KMS-11 (cell line): ENCODE data around the gene NOLC1.
A peak's percentile ranks its signal among the peaks of the same experiment; 100 is the strongest.

ENCODE experiments used
- H2AFZ ChIP-seq: fragments of 200-600 bp; sonication (generic); 2 replicates; pipeline ENCODE4 v1.6.1; 2016; ENCODE audit warnings: antibody characterized with exemption, mixed run types, low read depth
- H3K27ac ChIP-seq: fragments of 200-600 bp; sonication (generic); 2 replicates; pipeline ENCODE4 v1.6.1; 2016; ENCODE audit warnings: mild to moderate bottlenecking, mixed run types
- H3K27me3 ChIP-seq: fragments of 200-600 bp; sonication (generic); 2 replicates; pipeline ENCODE4 v1.6.1; 2017; ENCODE audit warnings: mild to moderate bottlenecking, low read depth, mixed run types, moderate library complexity; ENCODE audit not compliant: insufficient read depth
- H3K36me3 ChIP-seq: fragments of 200-600 bp; sonication (generic); 2 replicates; pipeline ENCODE4 v1.6.1; 2017; ENCODE audit warnings: mild to moderate bottlenecking, mixed run types; ENCODE audit not compliant: insufficient read depth
- H3K4me1 ChIP-seq: fragments of 200-600 bp; sonication (generic); 2 replicates; pipeline ENCODE4 v1.6.1; 2016; ENCODE audit warnings: mild to moderate bottlenecking, low read depth, mixed run types; ENCODE audit not compliant: poor library complexity, severe bottlenecking
- H3K4me2 ChIP-seq: fragments of 200-600 bp; sonication (generic); 2 replicates; pipeline ENCODE4 v1.7.0; 2016; ENCODE audit warnings: mild to moderate bottlenecking, mixed run types
- H3K4me3 ChIP-seq: fragments of 200-600 bp; sonication (generic); IDR thresholded peaks from 2 replicates; pipeline ENCODE4 v1.6.1; 2017; ENCODE audit warnings: low read depth, low read length, mixed read lengths; ENCODE audit not compliant: insufficient read depth
- H3K79me2 ChIP-seq: fragments of 200-600 bp; sonication (generic); 2 replicates; pipeline ENCODE4 v1.6.1; 2016; ENCODE audit warnings: low read depth, mixed run types; ENCODE audit not compliant: insufficient read depth
- H3K9ac ChIP-seq: fragments of 200-600 bp; sonication (generic); 2 replicates; pipeline ENCODE4 v1.6.1; 2016; ENCODE audit warnings: mild to moderate bottlenecking, mixed run types
- H4K20me1 ChIP-seq: fragments of 200-600 bp; sonication (generic); 2 replicates; pipeline ENCODE4 v1.6.1; 2016; ENCODE audit warnings: mild to moderate bottlenecking, mixed run types; ENCODE audit not compliant: insufficient read depth
- TF ChIP-seq, protein P1 (sequence below): fragments of 200-600 bp; sonication (generic); conservative IDR thresholded peaks from 2 replicates; pipeline ENCODE4 v1.6.1; 2017; ENCODE audit warnings: low read depth, mild to moderate bottlenecking, antibody characterized with exemption, low read length, moderate library complexity, mixed read lengths

The NOLC1 gene

DNA sequence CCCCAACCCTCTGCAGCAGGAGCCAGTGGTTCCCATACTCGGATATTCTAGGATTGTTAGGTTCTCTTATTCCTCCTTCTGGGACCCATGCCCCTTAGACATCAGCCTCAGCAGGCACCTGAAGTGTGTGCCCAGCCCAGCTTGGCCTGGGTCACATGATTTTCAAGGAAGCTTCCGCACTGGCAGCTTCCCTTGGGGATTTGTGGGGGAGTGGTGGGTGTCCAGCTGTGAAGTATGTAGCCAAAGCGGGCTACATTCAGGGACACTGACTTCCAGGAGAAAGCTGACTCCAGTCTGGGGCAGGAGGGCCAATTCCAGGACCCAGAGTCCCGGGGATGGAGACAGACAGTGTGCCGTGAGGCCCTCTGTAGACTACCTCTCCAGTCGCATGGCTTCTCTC lies 33.3 kb upstream of the NOLC1 start:
- H2AFZ ChIP-seq, result no peak overlapping the region
- H3K36me3 ChIP-seq, result no peaks in the 10 kb centered on the region
- no peaks in the 10 kb centered on the region for H4K20me1 ChIP-seq
- H3K9ac ChIP-seq, result peak overlapping the region; percentile 58; the same call in 1 of the 2 replicates
- peak overlapping the region; percentile 81 for H3K27ac ChIP-seq
- H3K4me2 ChIP-seq, result peak overlapping the region; percentile 79
- no peaks in the 10 kb centered on the region for H3K27me3 ChIP-seq
- TF ChIP-seq, protein P1, sequence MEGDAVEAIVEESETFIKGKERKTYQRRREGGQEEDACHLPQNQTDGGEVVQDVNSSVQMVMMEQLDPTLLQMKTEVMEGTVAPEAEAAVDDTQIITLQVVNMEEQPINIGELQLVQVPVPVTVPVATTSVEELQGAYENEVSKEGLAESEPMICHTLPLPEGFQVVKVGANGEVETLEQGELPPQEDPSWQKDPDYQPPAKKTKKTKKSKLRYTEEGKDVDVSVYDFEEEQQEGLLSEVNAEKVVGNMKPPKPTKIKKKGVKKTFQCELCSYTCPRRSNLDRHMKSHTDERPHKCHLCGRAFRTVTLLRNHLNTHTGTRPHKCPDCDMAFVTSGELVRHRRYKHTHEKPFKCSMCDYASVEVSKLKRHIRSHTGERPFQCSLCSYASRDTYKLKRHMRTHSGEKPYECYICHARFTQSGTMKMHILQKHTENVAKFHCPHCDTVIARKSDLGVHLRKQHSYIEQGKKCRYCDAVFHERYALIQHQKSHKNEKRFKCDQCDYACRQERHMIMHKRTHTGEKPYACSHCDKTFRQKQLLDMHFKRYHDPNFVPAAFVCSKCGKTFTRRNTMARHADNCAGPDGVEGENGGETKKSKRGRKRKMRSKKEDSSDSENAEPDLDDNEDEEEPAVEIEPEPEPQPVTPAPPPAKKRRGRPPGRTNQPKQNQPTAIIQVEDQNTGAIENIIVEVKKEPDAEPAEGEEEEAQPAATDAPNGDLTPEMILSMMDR, result no peak
- peaks cover 40% of the 10 kb centered on the region for H3K4me1 ChIP-seq
- H3K79me2 ChIP-seq, result peaks cover 50% of the 10 kb centered on the region
- H3K4me3 ChIP-seq, result no peak overlapping the region

DNA sequence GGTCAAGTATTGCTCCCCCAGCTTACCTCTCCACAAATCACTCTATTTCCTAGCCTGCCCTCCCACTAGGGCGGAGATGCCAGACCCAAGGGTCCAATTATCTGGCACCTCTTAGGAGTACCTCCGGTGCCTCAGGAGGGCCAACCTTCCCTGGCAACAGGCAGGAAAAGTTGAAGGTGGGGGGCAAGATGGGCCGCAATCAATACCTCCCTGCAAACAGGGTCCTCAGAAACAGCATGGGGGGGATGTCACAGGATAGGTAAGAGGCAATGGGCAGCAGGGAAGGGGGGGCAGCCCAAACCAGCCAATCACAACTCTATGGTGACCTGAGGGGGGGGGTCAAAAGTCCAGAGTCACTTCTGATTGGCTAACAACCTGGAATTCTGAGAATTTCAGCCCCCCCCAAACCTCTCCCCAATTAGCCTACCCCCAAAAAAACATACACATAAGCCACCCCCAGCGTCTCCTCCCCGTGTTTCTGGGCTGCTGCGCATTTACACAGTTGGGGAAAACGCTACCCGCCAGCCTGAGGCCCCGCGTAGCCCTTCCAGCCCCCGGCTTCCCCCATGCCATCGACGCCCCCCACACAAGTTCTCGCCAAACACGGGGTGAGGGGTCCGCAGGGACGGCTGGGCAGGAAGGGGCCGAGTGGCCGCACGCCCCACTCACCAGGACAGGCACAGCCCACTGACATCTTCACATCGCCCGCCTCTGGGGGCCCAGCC lies 32.6 kb upstream of the NOLC1 start:
- TF ChIP-seq, protein P1, result no peak
- Histone ChIP-seq H3K79me2 (peaks cover 45% of the 10 kb centered on the region), H3K27me3 (no peaks in the 10 kb centered on the region), H3K27ac (peak overlapping the region; percentile 81), H2AFZ (no peak overlapping the region; the same call in 1 of the 2 replicates), H3K36me3 (no peaks in the 10 kb centered on the region), H3K4me2 (peak overlapping the region; percentile 79; the same call in 1 of the 2 replicates), H3K4me3 (no peak overlapping the region), H3K9ac (peak overlapping the region; percentile 58), H3K4me1 (peaks cover 40% of the 10 kb centered on the region), H4K20me1 (no peaks in the 10 kb centered on the region)

DNA sequence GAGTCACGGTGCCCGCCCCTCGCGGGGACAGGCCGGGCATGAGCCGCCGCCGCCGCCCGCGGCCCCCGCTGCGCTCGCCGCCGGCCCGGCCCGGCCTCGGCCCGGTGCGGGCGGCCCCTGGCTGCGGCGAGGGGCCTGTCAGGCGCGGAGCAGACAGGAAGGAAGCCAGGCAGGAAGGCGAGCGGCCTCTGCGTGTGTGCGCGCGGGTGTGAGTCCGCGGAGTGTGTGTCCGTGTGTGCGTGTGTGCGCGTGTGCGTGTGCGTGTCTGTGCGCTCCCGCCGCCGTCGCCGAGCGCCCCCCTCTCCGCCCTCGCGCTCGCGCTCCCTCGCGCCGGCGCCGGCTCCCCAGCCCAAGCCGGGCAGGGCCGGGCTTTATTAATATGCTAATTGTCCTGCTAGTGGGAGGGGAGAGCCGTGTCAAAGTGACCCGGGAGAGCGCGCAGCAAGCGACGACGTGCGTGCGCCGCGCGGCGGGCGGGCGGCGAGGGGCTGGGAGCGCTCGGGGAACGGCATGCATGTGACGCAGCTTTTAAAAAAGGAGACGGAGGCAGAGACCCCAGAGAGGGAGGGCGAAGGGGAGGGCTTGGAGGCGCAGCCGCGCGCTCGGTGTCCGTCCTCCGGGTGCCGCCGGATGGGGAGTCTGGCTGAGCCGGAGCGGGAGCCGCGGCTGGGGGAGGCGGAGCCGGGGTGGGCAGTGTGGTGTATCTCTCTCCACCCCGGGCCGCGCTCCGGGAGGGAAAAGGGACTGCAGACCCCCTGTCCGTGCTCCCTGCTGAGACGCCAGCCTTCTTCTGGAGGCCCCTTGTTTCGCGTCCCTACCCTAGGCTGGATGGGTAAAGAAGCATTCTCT lies 31.8 kb upstream of the NOLC1 start, which contains the start of gene LDB1:
Gene LDB1, minus strand, starts transcription at position 227 of the 849 bp plus-strand sequence. CDS start 258 bp downstream, outside the sequence.
- Histone ChIP-seq H3K4me1 (peaks cover 38% of the 10 kb centered on the region), H2AFZ (peak within 1 kb of the TSS; percentile 77), H3K27me3 (no peaks in the 10 kb centered on the region), H3K79me2 (peaks cover 40% of the 10 kb centered on the region), H3K4me2 (peak within 1 kb of the TSS; percentile 79), H3K36me3 (no peaks in the 10 kb centered on the region), H4K20me1 (no peaks in the 10 kb centered on the region), H3K27ac (peak within 1 kb of the TSS; percentile 81), H3K9ac (peak within 1 kb of the TSS; percentile 58), H3K4me3 (no peak within 1 kb of the TSS)
- TF ChIP-seq, protein P1, result no peak

DNA sequence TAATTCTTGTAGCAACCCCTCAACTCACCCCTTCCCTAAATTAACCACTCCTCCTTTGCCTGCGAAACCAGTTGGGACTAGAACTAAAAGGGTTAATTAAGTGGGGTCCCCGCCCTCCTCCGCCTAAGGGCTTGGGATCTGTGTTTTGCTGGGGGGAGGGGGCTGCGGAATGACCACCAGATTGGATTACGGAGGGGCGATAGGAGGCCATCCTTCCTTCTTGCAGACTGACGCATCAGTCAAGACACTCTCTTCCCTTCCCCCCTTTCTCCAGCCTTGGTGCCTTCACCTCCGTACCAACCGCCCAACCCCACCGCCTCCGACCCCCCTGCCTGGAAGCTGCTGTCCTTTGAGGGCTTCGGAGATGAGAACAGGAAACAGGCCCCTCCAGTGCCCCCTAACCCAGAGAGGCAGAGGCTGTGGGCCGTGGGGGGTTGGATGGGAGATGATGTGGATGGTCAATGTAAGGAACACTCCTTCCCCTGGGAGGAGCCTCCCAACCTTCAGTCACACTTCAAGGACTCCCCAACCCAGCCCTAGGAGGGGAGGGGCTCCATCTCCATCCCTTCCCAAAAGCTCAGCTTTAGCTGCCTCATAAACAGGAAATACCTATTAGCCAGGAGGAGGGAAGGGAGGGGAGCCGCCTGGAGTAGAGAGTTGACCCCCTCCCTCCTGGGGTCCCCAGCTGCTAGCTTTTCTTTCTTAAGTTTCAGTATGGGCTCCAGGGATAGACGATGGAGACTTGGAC lies 31.0 kb upstream of the NOLC1 start:
- Histone ChIP-seq H4K20me1 (no peaks in the 10 kb centered on the region), H3K79me2 (peaks cover 32% of the 10 kb centered on the region), H3K9ac (peak overlapping the region; percentile 58; the same call in 1 of the 2 replicates), H2AFZ (peak overlapping the region; percentile 77), H3K4me2 (peak overlapping the region; percentile 77), H3K36me3 (no peaks in the 10 kb centered on the region), H3K27ac (peak overlapping the region; percentile 42; the same call in 1 of the 2 replicates), H3K4me1 (peaks cover 30% of the 10 kb centered on the region), H3K4me3 (no peak overlapping the region), H3K27me3 (no peaks in the 10 kb centered on the region)
- TF ChIP-seq, protein P1, result no peak
